ENCODE data around the gene PATJ. TPM values are rescaled to one million over a fixed set of nuclear protein-coding genes. Genes with fewer than 3 reads are reported as not detected.

Gene PATJ
- total RNA-seq, 1 donor from 2014 or later = 31.2 TPM

- H3K9me3 Mint-ChIP-seq = no peaks in the 10 kb centered on the region
- H3K4me1 Mint-ChIP-seq = no peaks in the 10 kb centered on the region
- POLR2A ChIA-PET = no interaction called here
- H3K4me3 Mint-ChIP-seq = no peak overlapping the region
- H3K27ac Mint-ChIP-seq = no peak overlapping the region
- DNase-seq (no peak), ATAC-seq (ENCODE audit: low read depth) (no peak)
- TF ChIP-seq CTCF (IDR thresholded peaks at IDR 0.05) = no peak
- no peaks in the 10 kb centered on the region for H3K27me3 Mint-ChIP-seq
- CTCF ChIA-PET = no interaction called here
- peaks cover 23% of the 10 kb centered on the region for H3K36me3 Mint-ChIP-seq (ENCODE audit: low read depth)
- intact Hi-C loops (cut with micrococcal nuclease) = no loop called here
Observed at GRCh38 chr1:61914823-61915482, 172.7 kb downstream of the PATJ start.

- Mint-ChIP-seq H3K27ac (no peak overlapping the region), H3K36me3 (ENCODE audit: low read depth) (peaks cover 20% of the 10 kb centered on the region), H3K4me1 (no peaks in the 10 kb centered on the region), H3K9me3 (no peaks in the 10 kb centered on the region), H3K27me3 (no peaks in the 10 kb centered on the region), H3K4me3 (no peak overlapping the region)
- CTCF ChIA-PET = no interaction called here
- intact Hi-C loops (cut with micrococcal nuclease) = no loop called here
- no peak for ATAC-seq (ENCODE audit: low read depth)
- TF ChIP-seq CTCF (IDR thresholded peaks at IDR 0.05) = no peak
- DNase-seq = no peak
- POLR2A ChIA-PET = no interaction called here
Observed at GRCh38 chr1:61921435-61921834, 179.2 kb downstream of the PATJ start.

- ChIA-PET POLR2A (no interaction called here), CTCF (no interaction called here)
- no peak for DNase-seq
- intact Hi-C loops (cut with micrococcal nuclease) = no loop called here
- Mint-ChIP-seq H3K36me3 (ENCODE audit: low read depth) (peaks cover 20% of the 10 kb centered on the region), H3K4me3 (no peak overlapping the region), H3K27ac (no peak overlapping the region), H3K9me3 (no peaks in the 10 kb centered on the region), H3K4me1 (no peaks in the 10 kb centered on the region), H3K27me3 (no peaks in the 10 kb centered on the region)
- no peak for ATAC-seq (ENCODE audit: low read depth)
- no peak for TF ChIP-seq CTCF (IDR thresholded peaks at IDR 0.05)
Observed at GRCh38 chr1:61922950-61923480, 180.7 kb downstream of the PATJ start.

GRCh38 chr1:61925591-61926298 is 183.5 kb downstream of the PATJ start:
- intact Hi-C loops (cut with micrococcal nuclease) = no loop called here
- ATAC-seq (ENCODE audit: low read depth) = no peak
- ChIA-PET CTCF (no interaction called here), POLR2A (no interaction called here)
- Mint-ChIP-seq H3K4me1 (no peaks in the 10 kb centered on the region), H3K9me3 (no peaks in the 10 kb centered on the region), H3K4me3 (no peak overlapping the region), H3K27ac (no peak overlapping the region), H3K36me3 (ENCODE audit: low read depth) (peaks cover 34% of the 10 kb centered on the region), H3K27me3 (no peaks in the 10 kb centered on the region)
- no peak for DNase-seq
- no peak for TF ChIP-seq CTCF (IDR thresholded peaks at IDR 0.05)

GRCh38 chr1:61926597-61926996 is 184.3 kb downstream of the PATJ start:
- TF ChIP-seq CTCF (IDR thresholded peaks at IDR 0.05) = no peak
- no peak for ATAC-seq (ENCODE audit: low read depth)
- Mint-ChIP-seq H3K4me3 (no peak overlapping the region), H3K4me1 (no peaks in the 10 kb centered on the region), H3K27ac (no peak overlapping the region), H3K27me3 (no peaks in the 10 kb centered on the region), H3K36me3 (ENCODE audit: low read depth) (peaks cover 30% of the 10 kb centered on the region), H3K9me3 (no peaks in the 10 kb centered on the region)
- no peak for DNase-seq
- POLR2A ChIA-PET = no interaction called here
- CTCF ChIA-PET = no interaction called here
- intact Hi-C loops (cut with micrococcal nuclease) = no loop called here
